Stimulated activated CD8-positive, alpha-beta memory T cell treated with anti-CD3 and anti-CD28 coated beads, Interleukin-7, amount 100 ng/mL, for 24 hours (primary cell): ENCODE measurements around the gene TEAD1.
"Not testable (repeated sequence)": the region's sequence is repeated elsewhere in the genome, so short reads cannot be mapped to it uniquely, and the experiment has no call there.

Experiments
- DNase-seq: peaks from one replicate; pipeline ENCODE4 v3.0.0-alpha.2; 2020; ENCODE audit warnings: low read depth

TEAD1 gene

DNA sequence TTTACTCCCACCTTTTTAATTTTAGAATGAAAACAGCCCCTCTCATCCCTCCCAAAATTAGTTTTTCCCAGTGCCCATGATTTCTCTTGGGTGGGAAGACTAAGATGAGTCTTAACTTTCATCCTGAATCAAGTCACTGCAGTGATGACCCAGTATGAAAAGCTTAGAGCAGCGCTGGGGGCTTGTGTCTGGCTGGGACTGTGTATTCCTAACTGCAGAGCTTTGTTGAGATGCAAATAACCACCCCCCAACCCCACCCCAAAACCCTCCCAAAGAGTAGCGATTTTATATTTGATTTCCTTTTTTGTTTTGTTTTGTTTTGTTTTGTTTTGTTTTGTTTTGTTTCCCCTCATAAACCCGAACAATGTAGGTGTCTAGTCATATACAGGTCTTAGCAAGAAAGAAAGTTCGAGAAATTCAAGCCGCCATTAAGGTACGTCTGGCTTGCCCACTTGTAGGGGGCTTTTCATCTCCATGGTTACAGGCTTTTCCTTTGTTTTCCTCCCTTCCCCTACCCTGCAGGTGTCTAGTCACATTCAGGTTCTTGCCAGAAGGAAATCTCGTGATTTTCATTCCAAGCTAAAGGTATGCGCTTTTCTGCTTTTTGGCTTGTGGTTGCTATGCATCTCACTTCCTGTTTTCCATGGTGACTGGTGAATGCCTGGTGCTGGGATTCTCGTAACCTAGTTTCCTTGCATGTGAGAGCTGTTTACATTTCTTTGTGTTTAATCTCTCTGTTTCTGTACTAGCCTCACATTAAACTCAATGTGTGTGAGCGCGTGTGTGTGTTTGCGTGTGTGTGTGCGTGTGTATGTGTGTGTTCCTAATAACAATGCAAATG, 190.3 kb downstream of the TEAD1 start:
- DNase-seq, result no peak

DNA sequence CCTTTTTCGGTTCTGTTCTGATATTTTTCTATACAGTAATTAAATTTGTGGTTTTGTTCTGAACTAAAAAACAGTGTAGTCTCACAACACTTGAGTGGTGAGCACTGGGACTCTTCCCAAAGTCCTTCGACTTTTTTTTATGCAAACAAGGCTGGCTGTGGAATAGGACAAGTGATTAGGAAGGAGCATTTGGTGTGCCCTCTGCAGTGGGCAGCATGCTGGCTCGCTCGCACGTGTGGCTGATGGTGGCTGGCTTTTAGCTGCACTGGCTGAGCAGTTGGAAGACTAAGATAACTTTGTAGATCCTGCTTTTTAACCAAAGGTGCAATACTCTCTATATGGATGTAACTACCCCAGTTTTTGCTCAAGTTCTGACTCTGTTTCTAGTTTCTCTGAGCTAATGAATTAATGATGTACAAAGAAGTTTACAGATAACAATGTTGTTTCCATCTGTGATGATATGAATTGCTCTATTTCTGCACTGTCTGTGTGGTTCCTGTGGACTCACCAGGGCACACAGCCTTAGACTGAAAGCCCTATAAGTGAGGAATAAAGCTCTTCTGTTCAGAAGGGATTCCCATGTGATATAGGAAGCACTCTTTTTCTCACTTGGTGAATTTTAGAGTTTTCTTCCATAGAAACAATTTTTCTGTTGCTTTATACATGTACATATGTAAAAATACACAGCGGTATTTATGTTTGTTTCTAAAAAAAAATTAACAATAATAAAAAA, 191.8 kb downstream of the TEAD1 start:
- DNase-seq, result no peak

DNA sequence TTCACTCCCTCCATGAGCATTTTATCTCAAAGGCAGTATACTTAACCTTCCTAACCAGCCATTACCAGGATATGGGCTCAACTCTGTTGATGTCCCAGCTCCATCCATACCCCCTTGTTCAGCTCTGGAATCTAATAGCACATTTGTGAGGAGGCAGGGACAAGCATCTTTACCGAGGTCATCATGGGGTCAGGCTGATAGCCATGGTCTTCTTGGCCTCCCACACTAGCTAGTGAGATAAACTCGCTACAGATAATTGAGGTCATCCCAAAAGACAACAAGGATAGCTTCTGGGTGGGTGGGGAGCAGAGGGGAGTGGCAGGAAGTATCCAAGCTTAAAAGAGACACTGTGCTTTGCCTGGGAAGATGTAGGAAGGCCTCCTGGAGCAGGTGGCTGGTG, 193.3 kb downstream of the TEAD1 start:
- DNase-seq, result no peak

DNA sequence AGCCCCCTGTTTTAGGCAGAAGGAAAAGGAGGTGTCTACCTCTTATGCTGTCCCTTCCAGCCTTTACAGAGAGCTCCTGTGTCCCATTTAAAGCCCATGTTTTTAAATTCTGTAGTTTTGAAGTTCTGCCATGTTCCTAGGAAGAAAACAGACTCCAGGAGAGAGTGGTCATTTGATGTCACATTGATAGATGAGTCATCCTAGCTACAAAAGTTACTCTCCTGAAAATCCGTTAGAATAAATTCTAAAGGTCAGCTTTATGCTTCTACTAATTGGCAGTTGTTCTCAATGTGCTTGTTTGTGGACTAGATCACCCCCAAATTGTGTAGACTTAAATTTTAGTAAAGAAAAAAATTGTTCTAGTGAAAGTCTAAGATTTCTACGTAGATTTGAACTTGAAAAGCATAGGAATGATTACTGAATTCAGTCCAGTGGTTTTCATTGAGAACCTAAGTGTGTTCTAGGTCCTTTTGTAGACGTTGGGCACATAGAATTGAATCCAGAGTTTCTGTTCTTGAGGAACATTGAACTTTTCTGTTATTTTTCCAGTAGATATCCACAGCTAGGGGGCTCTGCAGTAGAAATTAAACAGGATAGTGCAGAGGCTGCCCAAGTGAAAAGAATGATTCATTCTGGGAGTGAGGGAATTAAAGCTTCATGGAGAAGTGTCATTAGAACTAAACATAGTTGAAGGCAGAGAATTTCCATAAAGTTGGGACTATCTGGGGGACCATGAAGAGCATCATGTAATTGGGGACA, 194.3 kb downstream of the TEAD1 start:
- no peak for DNase-seq

DNA sequence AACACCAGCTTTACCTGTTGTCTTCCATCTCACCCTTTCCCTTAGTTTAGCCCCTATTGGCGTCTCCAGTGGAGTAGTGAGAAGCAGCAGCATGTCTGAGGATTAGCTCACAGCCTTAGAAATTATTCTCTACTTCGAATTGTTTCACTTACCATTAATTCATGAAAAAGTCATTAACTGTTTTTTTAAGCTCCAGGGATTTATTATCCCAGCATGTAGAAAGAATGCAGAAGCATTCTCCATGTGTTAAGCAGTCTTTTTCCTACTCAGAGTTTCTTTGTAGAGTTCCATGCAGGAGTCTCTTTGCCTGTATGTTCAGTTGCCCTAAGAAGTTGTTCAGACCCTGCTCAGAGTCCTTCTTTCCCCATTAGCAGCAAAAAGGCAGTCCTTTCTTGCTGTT, 197.0 kb downstream of the TEAD1 start:
- DNase-seq, result no peak

DNA sequence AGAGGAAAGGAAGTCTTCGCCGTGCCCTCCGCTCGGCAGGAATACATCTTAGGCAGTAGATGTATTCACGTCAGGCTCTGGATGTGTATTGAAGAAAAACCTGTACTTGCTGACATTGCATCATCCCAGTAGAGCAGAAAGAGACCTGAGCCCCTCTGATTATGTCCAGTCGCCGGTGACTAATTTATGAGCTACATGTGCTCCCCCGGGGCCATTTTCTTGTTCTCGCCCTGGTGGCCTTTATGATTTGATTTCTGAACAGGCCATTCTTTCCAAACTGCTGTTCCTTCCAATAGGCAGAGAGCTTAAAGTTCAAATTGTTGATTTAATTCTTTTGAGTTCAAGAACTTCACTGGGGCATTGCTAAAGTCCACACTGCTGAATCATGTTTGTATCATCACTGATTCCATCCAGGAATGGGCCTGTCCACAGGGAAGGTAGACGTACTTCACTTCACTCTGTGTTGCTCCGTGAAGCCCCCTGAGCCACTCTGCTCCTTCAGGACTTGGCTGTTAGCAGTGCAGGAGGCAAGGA, 197.6 kb downstream of the TEAD1 start:
- DNase-seq, result no peak

DNA sequence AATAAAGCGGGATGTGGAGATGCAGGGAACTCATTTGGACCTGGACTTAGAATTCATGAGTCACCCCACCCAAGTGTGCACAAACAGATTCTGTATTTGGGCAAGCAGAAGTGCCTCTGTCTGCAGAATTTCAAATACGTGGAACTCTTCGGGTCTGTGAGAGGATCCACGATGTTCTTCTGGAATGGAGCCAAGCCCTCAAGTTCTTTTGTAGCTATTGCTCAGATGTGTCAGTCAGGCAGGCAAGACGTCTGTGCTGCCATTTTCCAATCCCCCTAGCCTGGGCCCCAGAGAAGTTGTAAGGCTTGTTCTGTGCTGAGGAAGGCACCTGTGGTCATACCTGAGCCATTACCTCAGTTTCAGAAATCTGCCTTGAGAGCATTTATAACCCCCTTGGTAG, 202.1 kb downstream of the TEAD1 start:
- no peak for DNase-seq

DNA sequence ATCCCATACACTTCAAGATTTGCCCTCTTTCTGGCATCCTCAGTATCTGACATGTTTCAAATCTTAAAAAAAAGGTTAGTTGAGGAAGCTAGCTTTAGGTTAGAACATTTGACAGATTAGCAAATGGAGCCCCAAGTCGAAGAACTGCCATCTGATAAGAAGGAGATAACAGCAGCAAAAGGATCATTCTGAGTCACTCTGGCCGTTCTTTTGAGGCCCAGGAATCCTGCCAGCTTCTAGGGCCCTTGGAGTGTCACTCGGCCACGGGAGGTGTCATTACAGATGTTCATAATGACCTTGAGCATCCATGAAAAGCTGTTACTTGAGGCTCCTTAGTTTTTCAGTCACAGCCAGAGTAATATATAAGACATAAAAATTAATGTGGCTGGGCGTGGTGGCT, 202.8 kb downstream of the TEAD1 start:
- DNase-seq, result no peak

DNA sequence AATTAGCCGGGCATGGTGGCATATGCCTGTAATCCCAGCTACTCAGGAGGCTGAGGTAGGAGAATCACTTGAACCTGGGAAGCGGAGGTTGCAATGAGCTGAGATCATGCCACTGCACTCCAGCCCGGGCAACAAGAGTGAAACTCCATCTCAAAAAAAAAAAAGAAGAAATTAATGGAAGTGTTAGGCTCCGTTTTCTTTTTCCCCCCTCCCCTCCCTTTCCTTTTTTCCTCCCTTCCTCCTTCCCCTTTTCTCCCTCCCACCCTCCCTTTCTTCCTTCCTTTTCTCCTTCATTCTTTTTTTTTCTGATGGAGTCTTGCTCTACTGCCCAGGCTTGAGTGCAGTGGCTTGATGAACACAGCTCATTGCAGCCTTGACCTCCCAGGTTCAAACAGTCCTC, 203.3 kb downstream of the TEAD1 start:
- not testable (repeated sequence) for DNase-seq

DNA sequence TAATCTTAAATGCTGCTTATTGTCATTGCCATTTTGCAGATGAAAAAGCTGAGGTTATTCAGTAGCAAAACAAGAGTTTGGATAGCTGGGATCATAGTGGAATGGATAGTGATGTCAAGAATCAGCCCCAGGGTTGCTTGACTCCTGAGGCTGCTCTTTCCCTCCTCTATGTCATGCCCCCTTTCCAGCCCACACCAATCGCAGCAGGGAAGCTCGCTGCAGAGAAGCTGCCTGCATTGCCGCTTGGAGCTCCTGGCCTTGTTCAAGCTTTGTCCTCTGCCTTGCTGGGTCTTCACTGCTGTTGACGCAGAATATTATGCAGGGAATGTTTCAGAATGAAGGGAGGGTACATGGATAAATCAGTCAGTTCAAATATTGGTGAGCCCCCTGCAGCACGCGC, 206.1 kb downstream of the TEAD1 start:
- no peak for DNase-seq

DNA sequence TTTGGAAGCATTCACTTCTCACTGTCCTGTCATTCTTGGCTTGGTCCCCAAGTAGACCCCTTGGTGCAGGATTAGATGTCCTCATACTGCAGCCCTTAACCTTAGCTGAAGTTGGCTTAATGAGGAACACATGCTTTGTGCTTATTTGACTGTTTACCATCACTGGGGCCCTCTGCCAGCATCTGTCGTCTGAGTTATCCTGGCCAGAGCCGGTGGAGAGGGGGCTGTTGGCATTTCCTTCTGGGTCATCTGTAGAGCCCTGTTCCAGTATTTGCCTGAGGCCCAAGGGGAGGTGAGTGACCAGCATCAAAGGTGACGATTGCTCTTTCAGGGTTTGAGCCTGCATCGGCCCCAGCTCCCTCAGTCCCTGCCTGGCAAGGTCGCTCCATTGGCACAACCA, 208.4 kb downstream of the TEAD1 start:
- no peak for DNase-seq

DNA sequence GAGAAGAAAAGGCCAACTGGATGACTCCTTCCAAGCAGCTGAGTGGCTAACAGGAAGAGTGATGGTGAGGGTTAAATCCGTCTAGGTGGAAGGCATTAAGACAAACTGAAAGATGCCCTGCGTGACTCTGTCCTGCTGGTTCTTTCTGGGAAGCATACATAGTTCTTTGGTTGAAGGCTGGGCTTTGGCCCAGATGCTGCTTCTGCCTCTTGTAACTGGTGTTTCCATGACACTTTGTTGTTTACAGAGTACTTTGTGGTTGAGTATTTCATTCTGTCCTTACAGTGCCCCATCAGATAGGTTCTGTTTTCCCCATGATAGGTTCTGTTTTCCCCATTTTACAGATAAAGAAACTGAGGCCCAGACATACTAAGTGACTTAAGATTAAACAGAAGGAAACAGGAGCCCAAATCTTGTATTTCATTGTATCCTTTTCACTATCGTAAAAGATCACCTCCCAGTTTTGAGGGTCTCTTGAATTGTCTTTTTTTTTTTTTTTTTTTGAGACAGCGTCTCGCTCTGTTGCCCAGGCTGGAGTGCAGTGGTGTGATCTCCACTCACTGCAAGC, 210.6 kb downstream of the TEAD1 start:
- no peak for DNase-seq

DNA sequence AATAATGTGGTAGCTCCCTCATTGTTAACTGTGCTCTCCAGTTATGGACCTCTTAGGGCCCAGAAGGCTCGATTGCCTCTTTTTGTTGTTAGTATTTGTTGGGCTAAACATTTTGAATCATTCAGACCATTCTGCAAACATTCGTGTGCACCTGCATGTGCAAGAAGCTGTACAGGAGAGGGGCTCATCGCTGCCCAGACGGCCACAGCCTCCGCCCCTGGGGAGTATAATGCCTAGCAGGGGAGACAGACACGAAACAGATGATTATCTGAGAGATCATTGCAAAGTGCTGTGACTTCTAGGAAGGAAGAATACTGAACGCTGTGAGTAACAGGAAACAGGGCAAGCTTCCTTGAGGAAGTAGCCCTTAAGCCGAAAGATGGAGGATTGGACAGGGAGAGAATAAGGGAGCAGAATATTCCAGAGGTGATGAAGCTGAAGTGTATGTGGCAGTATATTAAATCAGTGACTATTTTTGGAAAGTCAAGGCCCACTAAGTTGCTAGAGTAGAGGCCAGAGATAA, 211.6 kb downstream of the TEAD1 start:
- DNase-seq, result no peak

DNA sequence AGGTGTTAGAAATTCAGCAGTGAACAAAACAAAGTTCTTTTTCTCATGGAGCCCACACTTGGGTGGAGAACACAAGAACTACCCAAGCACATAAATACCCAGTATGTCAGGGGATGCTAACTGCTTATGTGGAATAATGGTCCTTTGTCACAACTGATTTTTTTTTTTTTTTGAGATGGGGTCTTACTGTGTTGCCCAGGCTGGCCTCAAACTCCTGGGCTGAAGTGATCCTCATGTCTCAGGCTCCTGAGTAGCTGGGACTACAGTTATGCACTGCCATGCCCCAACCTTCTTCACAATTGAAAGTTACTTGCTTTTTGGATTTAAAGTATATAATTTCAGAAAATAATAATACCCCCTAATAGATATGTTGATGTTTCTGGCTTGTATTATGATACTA, 212.3 kb downstream of the TEAD1 start:
- DNase-seq, result no peak

DNA sequence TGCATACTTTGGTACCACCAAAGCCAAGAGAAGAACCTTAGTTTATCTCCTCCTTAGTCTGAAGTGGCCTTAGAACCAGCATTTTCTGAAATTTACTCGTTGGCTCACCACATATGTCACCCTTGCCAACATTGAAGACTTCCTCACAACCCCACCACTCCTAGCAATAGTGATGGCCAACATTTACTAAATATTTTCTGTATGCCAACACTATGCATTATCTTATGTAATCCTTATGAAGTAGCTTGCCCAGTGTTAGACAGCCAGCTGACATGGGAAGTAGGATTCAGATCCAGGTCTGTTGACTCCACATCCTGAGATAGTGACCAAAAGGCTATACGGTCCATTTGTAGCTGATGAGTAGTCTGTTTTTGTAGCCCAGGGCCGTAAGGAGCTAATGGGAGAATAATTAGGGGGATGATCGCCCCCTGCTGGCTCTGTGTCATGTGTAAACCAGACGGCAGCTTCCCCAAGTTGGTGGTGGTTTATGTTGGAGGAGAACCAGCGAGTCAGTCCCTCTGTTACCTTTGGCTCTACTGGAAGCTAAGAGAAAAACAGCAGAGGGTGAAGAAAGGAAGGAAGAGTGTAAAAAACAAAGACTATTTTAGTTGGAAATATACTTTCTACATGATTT, 214.4 kb downstream of the TEAD1 start:
- peak; percentile 44 for DNase-seq

DNA sequence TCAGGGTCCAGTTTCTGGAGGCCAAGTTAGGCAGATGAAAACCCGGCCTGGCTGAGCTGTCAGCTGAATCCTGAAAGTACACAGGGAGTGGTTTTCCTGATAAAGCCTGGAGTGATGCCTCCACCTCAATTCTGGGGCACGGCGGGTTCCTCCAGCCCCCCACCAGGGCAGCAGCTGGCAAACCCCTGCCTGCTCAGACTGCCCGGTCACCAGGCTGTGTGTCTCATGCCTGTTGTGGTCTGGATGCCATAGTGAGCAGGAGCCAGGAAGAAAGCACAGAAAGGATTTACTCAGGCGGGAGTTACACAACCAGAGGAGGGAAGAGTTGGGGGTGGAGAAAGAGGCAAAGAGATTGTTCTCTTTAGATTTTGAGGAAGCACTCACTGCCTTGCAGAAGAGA, 215.0 kb downstream of the TEAD1 start:
- DNase-seq, result no peak

DNA sequence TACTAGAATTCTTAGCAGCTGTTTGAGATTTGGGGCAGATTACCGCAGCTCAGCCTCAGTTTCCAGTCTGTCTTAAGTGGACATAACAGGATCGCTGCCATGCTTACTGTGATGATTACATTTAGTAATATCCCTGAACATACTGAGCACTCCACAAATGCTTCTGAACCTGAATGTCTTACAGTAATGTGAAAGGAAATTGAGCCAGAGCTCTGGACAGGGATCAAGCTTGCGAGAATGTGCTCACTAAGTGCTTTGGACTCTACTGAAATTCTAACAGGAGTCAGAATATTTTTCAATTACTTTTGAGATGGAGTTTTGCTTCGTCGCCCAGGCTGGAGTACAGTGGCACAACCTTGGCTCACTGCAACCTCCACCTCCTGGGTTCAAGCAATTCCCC, 216.3 kb downstream of the TEAD1 start:
- DNase-seq, result no peak

DNA sequence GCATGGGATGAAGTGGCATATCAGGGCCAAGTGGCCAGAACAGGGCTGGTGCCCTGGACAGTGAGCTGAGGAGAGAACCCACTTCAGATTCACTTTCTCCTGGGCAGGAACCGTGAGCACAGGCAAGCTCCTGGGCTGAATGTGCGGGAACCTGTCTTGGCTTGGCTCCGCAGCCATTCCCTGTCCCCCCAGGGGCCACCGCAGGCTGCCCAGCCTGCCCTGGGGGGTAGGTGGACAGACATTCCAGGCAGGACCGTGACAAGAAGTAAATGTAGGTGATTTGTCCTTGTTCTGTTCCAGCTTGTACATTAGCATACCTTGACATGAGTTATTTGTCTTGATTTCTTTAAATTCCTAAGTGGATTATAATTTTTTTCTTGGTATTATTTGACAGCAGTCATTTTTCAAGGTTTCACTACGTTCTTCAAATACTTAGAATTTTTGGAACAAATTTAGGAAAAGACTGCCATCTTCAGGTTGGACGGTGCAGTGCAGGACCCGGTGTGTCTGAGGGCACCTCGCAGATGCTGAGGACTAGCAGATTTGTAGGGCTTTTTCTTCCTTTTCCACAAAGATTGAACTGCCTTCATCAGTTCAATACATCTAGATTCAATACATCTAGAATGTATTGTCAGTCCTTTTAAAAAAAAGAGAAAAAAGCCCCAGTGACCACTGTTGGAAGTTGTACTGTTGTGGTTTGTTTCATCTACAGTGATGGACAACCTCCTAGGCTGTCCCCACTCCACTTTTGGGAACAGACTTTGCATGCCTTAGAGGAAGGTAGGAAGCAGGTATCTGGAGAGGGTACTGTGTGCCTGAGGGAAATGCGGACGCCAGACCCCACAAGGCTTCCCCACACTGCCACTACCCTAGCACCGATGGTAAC, 219.8 kb downstream of the TEAD1 start:
- peak; percentile 13 for DNase-seq

DNA sequence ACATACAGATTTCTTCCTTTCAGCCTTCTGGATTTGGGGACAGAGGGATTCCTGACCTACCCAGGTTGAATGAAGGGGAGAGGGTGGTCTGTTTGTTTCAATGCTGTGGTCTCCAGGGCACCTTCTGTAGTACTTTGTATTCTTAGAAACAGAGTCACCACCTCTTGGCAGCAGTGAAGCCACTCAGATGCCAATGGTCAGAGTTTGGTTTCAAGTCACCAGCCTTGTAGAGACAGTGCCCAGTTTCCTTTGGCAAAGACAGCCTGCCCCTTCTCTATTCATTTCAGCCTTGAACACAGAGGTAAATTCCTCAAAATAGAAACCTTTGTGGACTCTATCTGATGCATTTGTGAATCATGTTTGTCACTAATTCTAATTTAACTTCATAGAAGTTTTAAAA, 223.2 kb downstream of the TEAD1 start:
- DNase-seq, result no peak

DNA sequence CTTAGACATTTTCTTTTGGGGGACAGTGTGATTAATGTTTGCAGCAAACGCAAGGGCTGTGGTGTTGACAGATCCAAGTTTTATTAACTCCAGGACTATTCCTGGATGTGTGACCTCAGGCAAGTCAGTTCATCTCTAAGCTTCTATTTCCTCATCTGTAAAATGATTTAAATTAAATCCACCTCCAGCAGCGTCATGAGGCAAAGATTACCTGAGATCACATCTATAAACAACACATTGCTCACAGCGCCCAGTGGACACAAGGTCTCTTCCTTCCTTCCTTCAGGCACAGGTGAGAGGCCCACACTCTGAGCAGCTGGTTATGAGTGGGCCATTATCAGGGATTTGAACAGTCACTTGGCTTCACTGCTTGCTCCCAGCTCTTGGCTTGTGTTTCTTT, 223.6 kb downstream of the TEAD1 start:
- no peak for DNase-seq

DNA sequence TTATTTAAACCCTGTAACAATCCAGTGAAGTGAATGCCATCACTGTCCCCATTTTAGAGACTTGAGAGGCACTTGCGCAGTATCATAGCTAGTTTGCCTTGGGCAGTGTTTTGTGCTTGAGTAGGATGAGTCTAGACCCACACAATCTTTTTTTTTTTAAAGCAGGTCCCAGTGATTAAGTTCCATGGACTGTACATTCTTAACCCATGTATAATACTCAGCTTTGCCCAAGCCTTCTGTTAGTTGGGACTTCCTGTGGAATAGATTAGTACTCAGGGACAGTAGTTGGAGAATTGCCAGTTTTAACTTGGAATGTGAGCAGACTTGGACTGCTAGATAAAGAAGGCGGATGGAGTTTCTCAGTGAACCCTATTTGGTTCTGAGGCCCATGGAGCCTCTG, 226.3 kb downstream of the TEAD1 start:
- no peak for DNase-seq
